DND-41 (cell line): ENCODE data around the gene TBATA.

Experiments
- ATAC-seq: fragments of 200-7000 bp; cut with Tn5 transposase; 3 replicates; pipeline ENCODE4 v1.9.1; 2021; ENCODE audit warnings: low read depth; ENCODE audit not compliant: insufficient read depth
- DNase-seq: peaks from one replicate; pipeline ENCODE4 v3.0.0-alpha.2; 2020
- H2AFZ ChIP-seq: 2 replicates; pipeline ENCODE4 v1.6.0; 2012; ENCODE audit warnings: low read depth, low read length
- H3K27ac ChIP-seq: 2 replicates; pipeline ENCODE4 v1.5.1; 2012; ENCODE audit warnings: low read length, inconsistent platforms
- H3K27me3 ChIP-seq: fragments of 200-600 bp; sonication (generic); 2 replicates; pipeline ENCODE4 v1.6.0; 2012; ENCODE audit warnings: low read length, mild to moderate bottlenecking, inconsistent platforms; ENCODE audit not compliant: insufficient read depth, poor library complexity
- H3K36me3 ChIP-seq: 2 replicates; pipeline ENCODE4 v1.5.1; 2012; ENCODE audit warnings: low read length, inconsistent platforms; ENCODE audit not compliant: insufficient read depth
- H3K4me1 ChIP-seq: 2 replicates; pipeline ENCODE4 v1.5.1; 2012; ENCODE audit warnings: mild to moderate bottlenecking, low read length; ENCODE audit not compliant: insufficient read depth
- H3K4me2 ChIP-seq: 2 replicates; pipeline ENCODE4 v1.6.0; 2012; ENCODE audit warnings: mild to moderate bottlenecking, moderate library complexity, low read length, inconsistent platforms; ENCODE audit not compliant: insufficient read depth
- H3K4me3 ChIP-seq, 2 experiments: fragments of 200-600 bp in 1 of 2; shearing (Covaris generic) in 1 of 2; 2 replicates each; pipeline ENCODE4 v1.5.1; 2012 to 2016; ENCODE audit warnings: inconsistent platforms in 2 of 2, low read length in 2 of 2, mild to moderate bottlenecking in 2 of 2, low read depth in 1 of 2, moderate library complexity in 1 of 2
- H3K79me2 ChIP-seq: 2 replicates; pipeline ENCODE4 v1.6.0; 2012; ENCODE audit warnings: low read length, inconsistent platforms; ENCODE audit not compliant: insufficient read depth
- H3K9ac ChIP-seq: 2 replicates; pipeline ENCODE4 v1.6.0; 2012; ENCODE audit warnings: low read depth, mild to moderate bottlenecking, inconsistent platforms, low read length, moderate library complexity
- H3K9me3 ChIP-seq: 2 replicates; pipeline ENCODE4 v1.5.1; 2012; ENCODE audit warnings: low read length, moderate library complexity, mild to moderate bottlenecking, inconsistent platforms; ENCODE audit not compliant: insufficient read depth, severe bottlenecking
- H4K20me1 ChIP-seq: 2 replicates; pipeline ENCODE4 v1.6.0; 2012; ENCODE audit warnings: low read length; ENCODE audit not compliant: insufficient read depth
- EZH2 ChIP-seq: IDR thresholded peaks from 3 replicates; pipeline ENCODE4 v1.6.1; 2012; ENCODE audit warnings: borderline replicate concordance, low read depth, mild to moderate bottlenecking, moderate library complexity, low read length, inconsistent platforms; ENCODE audit not compliant: severe bottlenecking
- TF ChIP-seq, protein P1 (sequence below): IDR thresholded peaks from 2 replicates; pipeline ENCODE4 v1.5.1; 2012; ENCODE audit warnings: borderline replicate concordance, low read length, moderate library complexity, mild to moderate bottlenecking; ENCODE audit not compliant: poor library complexity, severe bottlenecking; ENCODE audit errors: extremely low read depth

Gene TBATA

DNA sequence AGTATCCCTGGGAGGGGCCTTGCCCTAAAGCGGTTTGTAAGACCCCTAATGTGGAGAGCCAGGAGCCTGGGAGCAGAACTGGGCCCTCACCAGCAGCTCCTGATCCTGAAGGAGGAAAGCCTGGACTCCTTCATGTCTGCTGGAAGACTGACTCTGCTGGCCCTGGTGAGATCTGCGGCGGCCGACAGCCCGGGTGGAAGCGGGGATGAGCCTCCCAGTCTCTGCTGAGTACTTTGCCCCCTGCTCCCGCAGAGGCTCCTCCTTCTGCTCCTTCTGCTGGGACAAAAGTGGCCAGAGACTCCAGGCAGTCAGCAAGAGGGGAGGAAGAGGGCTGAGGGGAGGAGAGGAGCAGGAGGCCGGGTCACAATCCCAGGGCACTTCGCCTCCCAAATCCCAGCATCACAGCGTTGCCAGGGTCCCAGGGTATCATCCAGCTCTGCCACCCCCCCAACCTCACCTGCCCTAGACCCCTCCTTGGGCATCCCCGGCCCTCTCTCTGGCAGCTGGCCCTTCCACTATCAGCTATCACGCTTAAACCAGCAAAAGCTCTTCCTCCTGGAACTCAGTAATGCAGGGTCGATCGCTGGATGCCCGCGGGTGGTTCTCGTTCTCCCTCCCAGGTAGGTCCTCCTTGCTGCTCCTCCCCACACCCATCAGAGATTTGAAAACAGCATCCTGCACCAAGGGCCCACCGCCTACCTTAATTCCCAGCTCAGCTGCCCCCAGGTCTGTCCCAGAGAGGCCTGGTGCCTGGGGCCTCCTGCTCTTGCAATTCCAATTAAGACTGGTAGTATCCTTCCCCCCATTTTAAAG is 7.9 kb downstream of the TBATA start:
- H3K27me3 ChIP-seq = no peaks in the 10 kb centered on the region
- DNase-seq (no peak), ATAC-seq (no peak)
- no peak overlapping the region for H3K9ac ChIP-seq
- H3K4me2 ChIP-seq = no peak overlapping the region
- no peaks in the 10 kb centered on the region for H3K79me2 ChIP-seq
- no peak overlapping the region for H3K27ac ChIP-seq
- no peaks in the 10 kb centered on the region for H3K36me3 ChIP-seq
- no peak overlapping the region for H2AFZ ChIP-seq
- H3K4me1 ChIP-seq = no peaks in the 10 kb centered on the region
- no peaks in the 10 kb centered on the region; the same call in 1 of the 2 replicates for H4K20me1 ChIP-seq
- H3K4me3 ChIP-seq = no peak overlapping the region
- H3K9me3 ChIP-seq = no peaks in the 10 kb centered on the region
- TF ChIP-seq, protein P1, sequence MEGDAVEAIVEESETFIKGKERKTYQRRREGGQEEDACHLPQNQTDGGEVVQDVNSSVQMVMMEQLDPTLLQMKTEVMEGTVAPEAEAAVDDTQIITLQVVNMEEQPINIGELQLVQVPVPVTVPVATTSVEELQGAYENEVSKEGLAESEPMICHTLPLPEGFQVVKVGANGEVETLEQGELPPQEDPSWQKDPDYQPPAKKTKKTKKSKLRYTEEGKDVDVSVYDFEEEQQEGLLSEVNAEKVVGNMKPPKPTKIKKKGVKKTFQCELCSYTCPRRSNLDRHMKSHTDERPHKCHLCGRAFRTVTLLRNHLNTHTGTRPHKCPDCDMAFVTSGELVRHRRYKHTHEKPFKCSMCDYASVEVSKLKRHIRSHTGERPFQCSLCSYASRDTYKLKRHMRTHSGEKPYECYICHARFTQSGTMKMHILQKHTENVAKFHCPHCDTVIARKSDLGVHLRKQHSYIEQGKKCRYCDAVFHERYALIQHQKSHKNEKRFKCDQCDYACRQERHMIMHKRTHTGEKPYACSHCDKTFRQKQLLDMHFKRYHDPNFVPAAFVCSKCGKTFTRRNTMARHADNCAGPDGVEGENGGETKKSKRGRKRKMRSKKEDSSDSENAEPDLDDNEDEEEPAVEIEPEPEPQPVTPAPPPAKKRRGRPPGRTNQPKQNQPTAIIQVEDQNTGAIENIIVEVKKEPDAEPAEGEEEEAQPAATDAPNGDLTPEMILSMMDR = no peak
- TF ChIP-seq EZH2 = no peak

DNA sequence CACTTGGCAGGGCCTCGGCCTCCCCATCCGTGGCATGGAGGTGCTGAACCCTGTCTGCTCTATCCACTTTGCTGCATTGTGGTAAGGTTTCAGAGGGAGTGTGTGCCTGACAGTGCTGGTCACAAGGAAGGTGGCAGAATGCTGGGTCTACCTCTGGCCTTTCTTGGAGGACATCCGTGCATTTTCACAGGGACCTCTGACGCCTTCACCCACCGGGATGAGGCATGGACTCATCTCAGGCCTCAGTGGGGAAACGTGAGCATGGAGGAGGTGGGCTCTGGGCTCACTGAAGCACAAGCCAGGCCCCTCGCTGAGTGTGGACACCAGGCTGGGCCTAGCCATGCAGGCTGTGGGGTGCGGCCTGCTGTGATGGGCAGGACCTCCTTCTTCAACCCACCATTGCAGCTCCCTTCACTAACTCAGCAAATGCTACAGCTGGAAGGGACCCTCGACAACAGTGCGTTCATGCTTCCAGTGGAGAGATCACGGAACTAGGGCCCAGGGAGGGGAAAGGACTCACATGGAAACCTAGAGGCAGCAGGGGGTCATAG is 8.6 kb downstream of the TBATA start:
- no peaks in the 10 kb centered on the region for H3K9me3 ChIP-seq
- no peak for TF ChIP-seq EZH2
- TF ChIP-seq, protein P1 = no peak
- no peak overlapping the region for H3K4me2 ChIP-seq
- ATAC-seq (no peak), DNase-seq (no peak)
- no peaks in the 10 kb centered on the region for H3K36me3 ChIP-seq
- no peak overlapping the region for H2AFZ ChIP-seq
- no peak overlapping the region for H3K9ac ChIP-seq
- H3K27ac ChIP-seq = no peak overlapping the region
- H3K27me3 ChIP-seq = no peaks in the 10 kb centered on the region
- H3K79me2 ChIP-seq = no peaks in the 10 kb centered on the region
- no peaks in the 10 kb centered on the region; the same call in 1 of the 2 replicates for H4K20me1 ChIP-seq
- no peaks in the 10 kb centered on the region for H3K4me1 ChIP-seq
- H3K4me3 ChIP-seq = no peak overlapping the region

DNA sequence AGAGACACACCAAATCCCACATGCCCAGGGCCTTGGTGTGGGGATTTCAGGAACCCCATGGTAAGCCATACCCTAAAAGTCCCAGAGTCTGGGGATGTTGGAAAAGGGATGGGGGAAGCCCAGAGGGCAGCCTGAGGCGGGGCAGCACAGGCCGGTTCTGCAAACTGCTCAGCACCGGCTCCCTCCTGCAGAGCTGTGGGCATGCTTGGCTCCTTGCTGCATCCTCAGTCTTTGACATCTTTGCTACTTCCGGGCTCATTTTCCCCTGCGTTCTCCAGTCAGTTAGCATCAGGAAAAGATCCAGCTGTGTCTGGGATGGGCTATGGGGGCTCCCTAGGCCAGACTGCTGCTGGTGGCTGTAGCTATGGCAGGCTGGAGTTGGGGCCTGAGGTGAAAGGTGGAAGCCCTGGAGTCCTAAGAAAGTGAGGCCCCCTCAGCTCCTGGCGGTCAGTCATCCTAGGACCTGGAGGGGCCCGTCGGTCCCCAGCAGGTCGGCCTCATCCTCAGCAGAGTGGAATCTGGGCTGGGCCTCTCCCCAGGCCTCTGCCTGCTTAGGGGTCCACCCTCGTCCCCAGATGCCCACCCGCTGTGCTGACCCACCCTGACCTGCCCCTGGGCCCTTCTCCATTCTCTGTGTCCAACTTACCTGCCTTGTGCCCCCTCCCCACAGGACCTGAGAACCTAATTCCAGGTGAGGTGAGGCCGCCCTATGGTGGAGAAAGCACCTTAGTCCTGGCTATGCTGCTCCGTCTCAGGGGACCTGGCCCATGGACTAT is 9.3 kb downstream of the TBATA start:
- Histone ChIP-seq H3K4me2 (no peak overlapping the region), H2AFZ (no peak overlapping the region), H3K9me3 (no peaks in the 10 kb centered on the region), H3K4me3 (no peak overlapping the region), H3K36me3 (no peaks in the 10 kb centered on the region), H4K20me1 (no peaks in the 10 kb centered on the region; the same call in 1 of the 2 replicates), H3K4me1 (no peaks in the 10 kb centered on the region), H3K27me3 (no peaks in the 10 kb centered on the region), H3K9ac (no peak overlapping the region), H3K79me2 (no peaks in the 10 kb centered on the region), H3K27ac (no peak overlapping the region)
- ATAC-seq = no peak
- no peak for DNase-seq
- TF ChIP-seq, protein P1 = no peak
- no peak for TF ChIP-seq EZH2
